UCSD-AML1 (cell line): Measurements from ENCODE around the gene TIPARP.
"Not testable (repeated sequence)": the region's sequence is repeated elsewhere in the genome, so short reads cannot be mapped to it uniquely, and the experiment has no call there.

ENCODE experiments used
- DNase-seq: peaks from one replicate; lab custom pipeline; 2025; ENCODE audit not compliant: unreplicated experiment; lab: John Stamatoyannopoulos, UW

TIPARP gene

DNA sequence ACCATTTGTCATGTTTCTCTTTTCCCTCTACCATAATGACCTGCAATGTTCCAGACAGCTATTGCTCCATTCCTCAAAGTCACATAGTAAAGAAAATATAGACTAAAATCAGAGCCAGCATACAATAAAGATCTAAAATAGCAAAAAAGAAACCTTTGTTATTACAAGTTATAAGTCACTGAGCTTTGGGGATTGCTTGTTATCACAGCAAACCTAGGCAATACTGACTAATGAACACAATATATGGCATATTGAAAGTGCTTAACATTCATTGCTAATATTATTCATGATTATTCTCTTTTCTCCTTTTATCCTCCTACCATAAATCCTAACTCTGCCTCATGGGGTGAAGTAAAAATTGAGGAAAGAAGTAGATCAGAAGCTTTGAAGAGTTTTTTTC, 27.4 kb upstream of the TIPARP start:
- DNase-seq: no peak

GRCh38 chr3:156648086-156648485, 26.3 kb upstream of the TIPARP start:
- DNase-seq: no peak

GRCh38 chr3:156649681-156650080, 24.7 kb upstream of the TIPARP start:
- no peak for DNase-seq

- not testable (repeated sequence) for DNase-seq
Measured at GRCh38 chr3:156652661-156653060, 21.7 kb upstream of the TIPARP start.

GRCh38 chr3:156654834-156655233, 19.6 kb upstream of the TIPARP start:
- DNase-seq: no peak

- DNase-seq: no peak
Measured at GRCh38 chr3:156655819-156656550, 18.4 kb upstream of the TIPARP start.

GRCh38 chr3:156657440-156657839, 16.9 kb upstream of the TIPARP start:
- no peak for DNase-seq

GRCh38 chr3:156657862-156658731, 16.3 kb upstream of the TIPARP start:
- no peak for DNase-seq

- no peak for DNase-seq
Measured at GRCh38 chr3:156658732-156659090, 15.7 kb upstream of the TIPARP start.

DNA sequence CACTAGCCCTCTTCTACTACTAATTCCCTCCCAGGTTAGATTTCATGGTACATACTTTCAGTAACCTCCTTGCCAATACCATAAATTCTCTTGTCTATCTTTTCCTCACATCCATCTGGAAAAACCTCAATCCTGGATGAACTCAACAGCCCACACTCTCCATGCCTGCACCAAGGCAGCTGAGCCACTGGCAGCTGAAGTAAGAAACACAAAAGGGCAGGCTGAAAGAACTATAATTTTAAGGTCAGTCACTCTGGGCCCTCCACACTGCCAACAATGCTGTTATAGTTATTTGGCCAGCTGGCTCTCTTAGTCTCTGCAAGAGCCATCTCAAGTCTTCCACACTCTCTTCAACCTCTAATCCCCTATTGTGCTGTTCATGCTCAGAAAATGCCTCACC, 15.1 kb upstream of the TIPARP start:
- DNase-seq: no peak

- no peak for DNase-seq
Measured at GRCh38 chr3:156661155-156661554, 13.2 kb upstream of the TIPARP start.

DNA sequence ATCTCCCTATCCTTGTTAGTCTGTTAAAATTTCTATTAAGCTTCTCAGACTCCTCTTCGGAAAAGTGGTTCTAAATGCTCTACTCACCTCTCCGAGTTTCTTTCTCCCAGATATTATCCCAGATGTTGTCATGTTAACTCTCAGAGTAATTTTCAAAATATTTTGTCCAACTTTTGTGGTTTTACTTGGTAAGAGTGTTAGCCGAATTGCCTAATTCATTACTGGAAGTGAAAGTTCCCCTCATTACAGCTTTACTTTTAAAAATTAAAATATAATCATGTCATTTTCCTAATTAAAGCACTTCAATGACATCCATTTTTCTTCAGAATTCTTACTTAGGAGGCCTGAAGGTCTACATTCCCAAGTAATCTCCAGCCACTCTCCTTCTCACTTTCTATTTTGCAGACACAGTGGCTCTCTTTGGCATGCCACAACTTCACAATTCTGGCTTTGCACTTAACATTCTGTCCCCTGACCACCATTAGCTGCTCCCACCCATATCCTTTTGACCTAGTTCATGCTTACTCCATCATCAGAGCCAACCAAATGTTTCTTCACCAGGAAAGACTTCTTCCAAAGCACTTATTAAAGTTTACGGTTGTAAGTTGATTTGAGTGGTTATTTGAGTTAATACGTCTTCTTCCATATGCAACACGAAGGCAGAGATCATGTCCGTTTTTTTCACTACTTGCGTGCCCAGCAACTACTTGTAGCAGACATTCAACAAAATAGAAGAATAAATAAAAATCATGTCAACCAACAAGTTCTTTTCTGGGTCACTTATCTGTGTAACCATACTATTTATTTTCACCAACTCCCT, 10.2 kb upstream of the TIPARP start:
- no peak for DNase-seq

GRCh38 chr3:156664831-156665178, 9.6 kb upstream of the TIPARP start:
- DNase-seq: no peak

DNA sequence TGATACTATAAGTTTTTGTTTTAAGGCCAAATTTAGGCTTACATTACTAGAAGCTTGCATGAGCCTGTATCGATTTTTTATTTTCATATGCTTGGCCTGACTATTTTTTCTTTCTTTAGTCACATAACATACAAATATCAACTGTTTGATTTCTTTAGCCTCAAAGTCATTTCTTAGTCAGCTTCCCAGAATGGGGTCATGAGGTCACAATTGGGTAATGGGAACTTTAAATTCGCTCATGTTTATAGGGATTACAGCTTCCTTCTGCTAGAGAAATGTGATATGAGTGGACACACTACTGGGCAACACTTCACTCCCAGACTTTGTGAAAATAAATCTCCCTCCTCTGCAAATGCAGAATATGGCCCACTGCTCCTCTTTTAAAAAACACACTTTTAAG, 9.1 kb upstream of the TIPARP start:
- no peak for DNase-seq

DNA sequence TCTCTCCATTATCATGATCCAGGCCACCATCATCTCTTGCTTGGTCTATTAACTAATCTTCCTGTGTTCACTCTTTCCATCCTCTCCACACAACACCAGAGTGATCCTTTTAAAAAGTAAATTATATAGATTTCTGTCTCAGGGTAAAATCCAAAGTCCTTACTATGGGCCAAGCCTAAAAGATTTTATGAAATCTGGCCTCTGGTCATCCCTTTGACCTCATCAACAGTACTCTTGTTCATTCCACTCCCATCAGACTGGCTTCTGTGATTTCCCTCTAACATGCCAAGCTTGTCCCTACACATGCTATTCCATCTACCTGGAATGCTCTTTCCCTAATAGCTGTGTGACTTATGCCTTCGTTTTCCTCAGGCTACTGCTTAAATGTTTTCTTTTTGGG, 8.3 kb upstream of the TIPARP start:
- no peak for DNase-seq

DNA sequence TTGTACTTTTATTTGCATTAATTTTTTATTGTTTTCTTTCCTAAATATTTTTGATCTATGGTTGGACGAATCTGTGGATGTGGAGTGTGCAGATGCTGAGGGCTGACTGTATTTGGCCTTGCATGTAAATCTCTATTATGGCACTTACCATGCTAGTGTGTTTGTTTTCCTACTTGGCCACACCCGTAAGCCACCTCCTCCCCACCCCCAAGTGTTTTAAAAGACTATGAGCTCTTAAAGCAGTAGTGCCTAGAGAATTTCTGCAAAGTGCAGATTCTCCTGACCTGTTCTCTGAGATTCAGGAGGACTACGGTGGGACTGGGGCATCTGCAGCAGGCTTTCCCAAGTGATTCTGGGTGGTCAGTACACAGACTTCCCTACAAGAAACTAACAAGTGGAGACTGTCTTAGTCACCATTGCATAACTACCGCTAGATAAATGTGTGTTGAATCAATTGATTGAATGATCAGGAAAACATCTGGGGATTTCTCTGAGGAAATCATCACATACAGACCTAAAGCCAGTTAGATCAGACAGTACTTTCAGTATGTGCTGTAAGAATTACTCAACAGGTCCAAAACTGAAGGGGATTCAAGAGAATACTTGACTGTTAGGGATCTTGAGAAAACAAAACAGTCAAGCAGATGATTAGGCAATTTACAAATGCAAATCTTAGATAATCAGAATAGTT, 6.2 kb upstream of the TIPARP start:
- DNase-seq: no peak

- no peak for DNase-seq
Measured at GRCh38 chr3:156670077-156670476, 4.3 kb upstream of the TIPARP start.

DNA sequence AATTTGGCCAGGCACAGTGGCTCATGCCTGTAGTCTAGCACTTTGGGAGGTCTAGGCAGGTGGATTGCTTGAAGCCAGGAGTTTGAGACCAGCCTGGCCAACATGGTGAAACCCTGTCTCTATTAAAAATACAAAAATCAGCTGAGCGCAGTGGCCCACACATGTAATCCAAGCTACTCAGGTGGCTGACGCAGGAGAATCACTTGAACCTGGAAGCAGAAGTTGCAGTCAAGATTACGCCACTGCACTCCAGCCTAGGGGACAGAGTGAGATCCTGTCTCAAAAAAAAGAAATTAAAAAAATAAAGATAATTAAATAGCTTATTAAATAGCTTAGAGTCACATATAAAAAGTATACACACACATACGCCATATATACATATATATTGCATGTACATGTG, 3.7 kb upstream of the TIPARP start:
- no peak for DNase-seq

DNA sequence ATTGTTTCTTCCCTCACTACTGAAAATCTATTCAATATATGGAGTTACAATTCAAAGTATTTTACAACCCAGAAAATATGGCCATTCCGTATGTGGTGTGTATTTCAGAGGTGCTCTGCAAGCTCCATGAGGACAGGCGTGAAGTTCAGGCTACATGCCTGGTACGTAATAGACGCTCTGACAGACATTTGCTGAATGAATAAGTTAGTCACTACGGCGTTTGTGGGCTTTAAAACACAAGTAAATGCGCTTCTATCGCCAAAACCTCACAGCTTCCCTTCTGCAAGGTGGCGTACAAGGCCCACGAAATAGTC, 701 bp upstream of the TIPARP start:
- no peak for DNase-seq

GRCh38 chr3:156674911-156675829, 780 bp downstream of the TIPARP start:
- peak; percentile 71 for DNase-seq
